ENCODE results near the gene TRAPPC4.
A peak's percentile ranks its signal among the peaks of the same experiment; 100 is the strongest.
"Not testable (repeated sequence)": the region's sequence is repeated elsewhere in the genome, so short reads cannot be mapped to it uniquely, and the experiment has no call there.

Gene TRAPPC4

GRCh38 chr11:119018074-119018938 is at the start of gene TRAPPC4, which contains the start of gene RPS25:
TSS of gene TRAPPC4 (plus strand) at chr11:119018766. CDS start at chr11:119018796, 30 bp downstream.
TSS of gene RPS25 (minus strand) at chr11:119018343. CDS start at chr11:119018284, 59 bp downstream.
- DNase-seq, result peak; percentile 97

- DNase-seq, result not testable (repeated sequence)
Observed at GRCh38 chr11:118969508-118969907, 49.1 kb upstream of the TRAPPC4 start.

- DNase-seq, result no peak
Observed at GRCh38 chr11:118971646-118972045, 46.9 kb upstream of the TRAPPC4 start, which contains the start of gene FOXR1. TSS of gene FOXR1 (plus strand) at chr11:118971761. CDS start at chr11:118971932, 171 bp downstream.

- DNase-seq, result no peak
Observed at GRCh38 chr11:118973985-118974384, 44.6 kb upstream of the TRAPPC4 start.

GRCh38 chr11:118975771-118976709 is 42.5 kb upstream of the TRAPPC4 start:
- DNase-seq, result no peak

GRCh38 chr11:118979434-118979833 is 39.1 kb upstream of the TRAPPC4 start:
- no peak for DNase-seq

GRCh38 chr11:118980191-118980881 is 38.2 kb upstream of the TRAPPC4 start:
- no peak for DNase-seq

GRCh38 chr11:118984337-118984736 is 34.2 kb upstream of the TRAPPC4 start:
- DNase-seq, result not testable (repeated sequence)

GRCh38 chr11:118984825-118985224 is 33.7 kb upstream of the TRAPPC4 start:
- no peak for DNase-seq

- no peak for DNase-seq
Observed at GRCh38 chr11:118988280-118988679, 30.3 kb upstream of the TRAPPC4 start.

- DNase-seq, result not testable (repeated sequence)
Observed at GRCh38 chr11:118991486-118992038, 27.0 kb upstream of the TRAPPC4 start.

- DNase-seq, result peak; percentile 59
Observed at GRCh38 chr11:118996926-118997626, 21.5 kb upstream of the TRAPPC4 start.

- peak; percentile 95 for DNase-seq
Observed at GRCh38 chr11:118997627-118998387, 20.8 kb upstream of the TRAPPC4 start, which contains the start of gene CENATAC. TSS of gene CENATAC (plus strand) at chr11:118998138. CDS start at chr11:118998198, 60 bp downstream.

GRCh38 chr11:118998388-118998717 is 20.2 kb upstream of the TRAPPC4 start:
- no peak for DNase-seq

- DNase-seq, result no peak
Observed at GRCh38 chr11:118998822-118999221, 19.7 kb upstream of the TRAPPC4 start.

GRCh38 chr11:119000906-119001305 is 17.7 kb upstream of the TRAPPC4 start:
- no peak for DNase-seq

- DNase-seq, result no peak
Observed at GRCh38 chr11:119006656-119007055, 11.9 kb upstream of the TRAPPC4 start.

- no peak for DNase-seq
Observed at GRCh38 chr11:119011476-119012053, 7.0 kb upstream of the TRAPPC4 start.

GRCh38 chr11:119012629-119013170 is 5.9 kb upstream of the TRAPPC4 start:
- no peak for DNase-seq
